Upper lobe of left lung (tissue), 4 donors: ENCODE measurements around the gene EPO.

Experiments
- CTCF ChIP-seq, 6 experiments: fragments of 450-650 bp in 4 of 6; fragments of 200-600 bp in 2 of 6; sonication (generic) in 2 of 6; IDR thresholded peaks; one replicate each; pipeline ENCODE4 v1.5.1; 2016 to 2019; ENCODE audit warnings: antibody characterized with exemption in 6 of 6
- POLR2A ChIP-seq, 4 donors: fragments of 450-650 bp; IDR thresholded peaks; one replicate each; pipeline ENCODE4 v1.5.1; 2016 to 2017; ENCODE audit warnings: antibody characterized with exemption in 4 of 4, mild to moderate bottlenecking in 2 of 4

DNA sequence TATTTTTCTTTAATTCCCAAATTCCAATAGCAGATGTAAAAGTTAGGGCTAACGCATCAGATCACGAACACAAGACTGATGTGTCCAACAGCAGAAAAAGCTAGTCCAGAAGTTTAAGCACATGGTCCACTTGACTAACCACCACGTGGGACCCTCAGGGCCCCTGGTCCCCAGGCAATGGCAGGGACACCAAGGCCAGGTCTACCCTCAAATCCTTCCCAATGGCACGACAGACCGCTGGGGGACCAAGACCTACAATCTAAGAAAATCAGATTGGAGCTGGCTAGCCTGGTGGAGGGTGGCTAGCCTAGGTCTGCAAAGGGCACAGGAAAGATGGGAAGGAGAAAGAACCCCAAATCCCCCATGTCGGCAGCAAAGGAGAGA, 27.7 kb upstream of the EPO start:
- TF ChIP-seq CTCF (IDR thresholded peaks at IDR 0.05) (no peak), POLR2A (IDR thresholded peaks at IDR 0.05) (no peak)
